Femur (tissue), 1 donor: Measurements from ENCODE around the gene ZNF503.

Experiments used
- DNase-seq: peaks from one replicate; pipeline ENCODE4 v3.0.0-alpha.2; 2017

Gene ZNF503

DNA sequence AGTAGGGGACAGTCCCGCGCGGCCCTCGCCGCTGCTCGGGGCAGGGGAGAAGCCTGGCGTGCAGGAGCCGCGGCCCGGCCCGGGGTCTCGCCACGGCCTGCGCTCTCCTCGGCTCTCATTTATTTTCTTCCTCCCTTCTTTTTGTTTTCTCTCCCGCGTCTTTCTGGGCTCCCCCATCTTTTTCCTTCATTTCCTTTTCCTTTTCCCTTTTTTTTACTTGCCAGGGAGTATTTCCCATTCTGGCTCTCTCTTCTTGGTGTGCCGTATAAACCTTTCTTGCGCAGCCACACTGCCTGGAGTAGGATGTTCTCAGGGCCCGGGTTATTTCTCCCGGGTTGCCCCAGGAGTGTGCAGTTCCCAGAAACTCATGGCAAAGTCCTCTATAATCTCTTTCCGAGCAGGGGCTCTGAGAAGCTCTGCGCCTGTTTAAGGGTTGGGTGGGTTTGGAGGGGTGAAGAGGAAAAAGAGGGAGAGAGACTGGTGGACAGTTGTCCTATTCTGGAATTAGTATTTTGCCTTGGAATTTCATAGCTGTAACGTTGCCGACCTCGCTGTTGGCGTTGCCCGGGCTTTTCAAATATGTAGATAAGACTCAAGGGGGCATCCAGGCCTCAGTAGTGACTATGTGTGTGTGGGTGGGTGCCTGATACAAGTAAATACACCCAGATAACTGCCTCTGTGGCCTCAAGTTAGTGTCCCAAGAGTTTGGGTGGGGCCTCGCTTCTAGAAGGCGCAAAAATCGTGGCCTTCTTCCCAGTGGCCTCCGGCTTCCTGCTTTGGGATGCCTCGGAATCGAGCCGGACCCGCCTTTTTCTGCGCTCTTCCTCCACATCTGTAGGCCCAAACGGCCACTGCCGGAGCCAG, 4.3 kb upstream of the ZNF503 start:
- DNase-seq = no peak

DNA sequence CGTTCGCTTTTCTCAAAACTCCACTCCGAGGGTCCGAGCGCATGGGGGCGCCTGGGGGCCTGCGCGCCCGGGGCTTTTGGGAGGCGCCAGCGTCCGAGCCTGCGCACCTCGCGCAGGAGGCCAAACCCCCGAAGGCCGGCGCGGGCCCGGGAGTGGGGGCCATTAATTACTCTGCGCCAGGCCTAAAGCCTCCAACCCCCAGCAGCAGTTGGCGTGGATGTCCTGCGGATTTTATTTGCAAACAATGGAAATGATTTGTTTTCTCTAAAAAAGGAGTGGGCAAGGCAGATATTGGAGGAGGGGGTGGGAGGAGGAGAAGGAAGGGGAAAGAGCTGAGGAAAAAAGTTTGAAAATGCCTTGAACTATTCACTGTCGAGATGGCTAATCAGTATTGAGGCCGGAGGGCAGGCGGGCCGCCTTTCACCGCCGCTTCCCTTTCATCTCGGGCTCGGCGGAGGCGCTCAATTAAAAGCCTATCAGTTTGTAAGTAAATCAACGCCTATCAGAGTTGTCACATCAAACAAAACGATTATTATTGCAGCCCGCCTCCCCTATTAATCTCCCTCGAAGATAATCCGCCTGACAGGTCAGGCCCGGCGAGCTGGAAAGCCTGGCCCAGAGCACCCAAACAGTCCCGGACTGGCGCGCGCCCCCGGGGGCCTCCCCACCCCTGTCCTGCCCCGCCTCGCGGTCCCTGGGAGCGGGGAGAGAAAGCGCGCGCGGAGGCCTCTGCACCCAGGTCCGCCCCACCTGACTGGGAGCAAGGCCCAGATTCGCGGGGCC, 3.4 kb upstream of the ZNF503 start:
- no peak for DNase-seq

GRCh38 chr10:75403939-75404814, 2.6 kb upstream of the ZNF503 start:
- DNase-seq = no peak

DNA sequence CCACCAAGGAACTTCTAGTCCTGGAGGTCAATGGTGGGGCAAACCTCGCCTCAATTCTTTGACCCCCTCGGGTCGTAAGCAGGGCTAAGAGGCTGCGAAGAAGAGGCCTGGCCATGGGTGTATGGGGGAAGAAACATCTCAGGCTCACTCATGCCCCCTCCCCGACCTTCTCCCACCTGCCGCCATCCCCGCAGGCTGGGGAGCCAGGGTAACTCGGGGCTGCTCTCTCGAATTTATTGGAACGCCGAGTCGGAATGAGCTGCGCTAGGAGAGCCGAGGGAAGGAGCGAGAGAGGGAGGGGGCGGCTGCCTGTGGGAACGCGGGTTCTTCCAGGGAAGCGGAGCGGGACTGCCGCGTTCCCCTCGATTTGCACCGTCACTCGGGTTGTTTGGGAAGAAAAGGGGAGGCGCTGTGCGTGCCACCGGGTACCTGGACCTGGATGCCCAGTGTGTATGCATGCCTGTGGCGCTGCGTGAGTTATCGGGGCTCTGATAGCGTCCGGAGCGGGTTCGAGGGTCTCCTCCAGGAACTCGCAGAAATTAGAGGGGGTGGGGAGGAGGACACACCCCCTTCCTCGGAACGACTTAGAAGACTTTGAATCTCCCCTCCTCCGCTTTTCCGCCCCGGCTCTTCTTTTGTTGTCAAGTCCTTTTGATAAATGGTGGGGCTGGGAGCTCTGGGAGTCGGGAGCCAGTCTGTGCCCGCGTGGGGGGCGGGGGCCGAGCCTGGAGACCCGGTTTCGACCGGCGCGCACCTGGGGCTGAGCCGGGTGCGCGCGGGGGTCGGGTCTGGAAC, 1.8 kb upstream of the ZNF503 start:
- DNase-seq = peak; percentile 59

DNA sequence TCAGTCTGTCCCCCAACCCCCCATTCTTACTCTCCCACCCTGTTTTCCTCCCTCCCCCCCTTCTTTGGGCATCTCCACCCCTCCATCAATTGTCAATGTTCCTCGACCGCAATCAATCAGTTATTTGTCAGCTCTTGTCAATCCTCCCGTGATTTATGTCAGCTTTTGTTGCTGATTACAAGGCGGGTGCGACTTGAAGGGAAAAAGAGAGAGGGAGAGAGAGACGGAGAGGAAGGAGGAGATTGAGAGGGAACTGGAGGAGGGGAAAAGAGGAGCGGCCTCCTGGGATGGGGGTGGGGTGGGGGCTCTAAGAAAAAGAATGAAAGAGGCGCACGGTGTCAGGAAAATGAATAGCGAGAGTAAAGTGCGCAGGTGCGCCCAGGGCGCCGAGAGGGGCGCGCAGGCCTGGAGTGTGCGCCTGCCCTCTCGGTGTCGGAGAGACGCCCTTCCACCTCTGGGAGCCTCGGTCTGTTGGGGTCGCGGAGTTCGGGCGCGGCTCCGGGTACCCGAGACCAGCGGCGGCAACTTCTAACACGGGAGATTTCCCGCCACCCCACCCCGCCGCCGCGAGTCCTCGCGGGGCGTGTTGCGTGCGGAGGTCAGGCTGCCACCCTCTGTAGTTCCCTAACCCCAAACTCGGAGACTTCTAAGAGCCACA, 1.1 kb upstream of the ZNF503 start:
- peak; percentile 57 for DNase-seq

GRCh38 chr10:75400771-75401568, 594 bp downstream of the ZNF503 start:
- DNase-seq = peak; percentile 76

DNA sequence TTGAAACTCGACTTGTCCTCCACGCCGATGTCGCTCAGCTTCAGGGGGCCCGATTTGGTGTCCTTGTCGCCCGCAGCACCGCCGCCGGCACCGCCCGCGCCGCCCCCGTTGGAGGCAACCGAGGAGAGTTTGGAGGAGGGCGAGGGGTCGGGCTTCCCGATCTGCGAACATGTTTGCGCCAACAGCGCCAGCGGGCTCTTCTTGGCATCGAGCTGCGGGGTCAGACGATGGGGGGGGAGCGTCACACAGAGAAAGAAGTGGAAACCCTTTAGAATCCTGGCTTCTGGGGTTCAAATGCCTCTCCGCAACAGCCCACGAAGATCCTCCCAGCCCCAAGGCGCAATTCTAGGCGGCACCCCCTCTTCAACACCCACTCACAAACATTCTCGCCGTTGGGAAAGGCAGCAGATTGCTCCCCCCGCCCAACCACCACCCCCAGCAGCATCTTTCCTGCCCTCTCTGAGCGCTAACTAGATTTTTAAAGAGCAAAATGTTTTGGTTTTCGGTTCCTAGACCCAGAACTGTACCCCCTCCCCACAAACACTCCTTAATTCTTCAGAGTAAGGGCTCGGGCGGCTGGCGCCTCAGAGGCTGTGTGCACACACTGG, 1.3 kb downstream of the ZNF503 start:
- DNase-seq = no peak

- DNase-seq = peak; percentile 89
These were observed 2.0 kb downstream of the ZNF503 start for GRCh38 chr10:75399461-75400162.

GRCh38 chr10:75398692-75399460, 2.7 kb downstream of the ZNF503 start:
- DNase-seq = peak; percentile 43

- DNase-seq = no peak
These were observed 3.3 kb downstream of the ZNF503 start for GRCh38 chr10:75398200-75398691.

DNA sequence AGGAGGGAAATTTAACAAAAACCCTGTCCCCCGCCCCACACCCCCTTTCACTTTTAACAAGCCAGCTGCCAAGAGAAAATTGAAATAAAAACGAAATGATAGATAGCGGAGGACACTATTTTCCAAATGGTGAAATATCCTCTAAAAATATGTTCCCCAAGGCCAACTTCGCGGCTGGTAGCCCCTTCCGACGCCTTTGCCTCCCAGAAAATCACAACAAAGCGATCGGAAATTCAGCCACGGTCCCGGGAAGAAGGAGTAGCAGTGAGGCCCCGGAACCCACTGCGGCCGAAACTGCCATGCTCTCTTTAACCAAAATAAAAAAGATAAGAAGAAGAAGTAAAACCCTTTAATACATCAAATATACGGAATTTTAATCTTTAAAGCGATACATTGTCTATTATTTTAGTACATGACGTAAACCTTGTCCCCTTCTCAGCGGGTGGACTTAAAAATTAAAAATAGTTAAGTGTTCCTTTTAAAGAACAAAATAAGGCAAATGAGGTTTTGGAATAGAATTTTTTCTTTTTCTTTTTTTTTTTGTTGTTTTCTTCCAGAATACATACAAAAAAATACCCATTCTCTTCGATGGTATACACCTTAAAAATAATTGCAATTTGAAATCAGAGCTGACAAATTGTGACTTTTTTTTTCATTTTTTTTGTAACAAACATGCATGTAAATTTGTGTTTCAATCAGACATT, 3.9 kb downstream of the ZNF503 start:
- DNase-seq = no peak

DNA sequence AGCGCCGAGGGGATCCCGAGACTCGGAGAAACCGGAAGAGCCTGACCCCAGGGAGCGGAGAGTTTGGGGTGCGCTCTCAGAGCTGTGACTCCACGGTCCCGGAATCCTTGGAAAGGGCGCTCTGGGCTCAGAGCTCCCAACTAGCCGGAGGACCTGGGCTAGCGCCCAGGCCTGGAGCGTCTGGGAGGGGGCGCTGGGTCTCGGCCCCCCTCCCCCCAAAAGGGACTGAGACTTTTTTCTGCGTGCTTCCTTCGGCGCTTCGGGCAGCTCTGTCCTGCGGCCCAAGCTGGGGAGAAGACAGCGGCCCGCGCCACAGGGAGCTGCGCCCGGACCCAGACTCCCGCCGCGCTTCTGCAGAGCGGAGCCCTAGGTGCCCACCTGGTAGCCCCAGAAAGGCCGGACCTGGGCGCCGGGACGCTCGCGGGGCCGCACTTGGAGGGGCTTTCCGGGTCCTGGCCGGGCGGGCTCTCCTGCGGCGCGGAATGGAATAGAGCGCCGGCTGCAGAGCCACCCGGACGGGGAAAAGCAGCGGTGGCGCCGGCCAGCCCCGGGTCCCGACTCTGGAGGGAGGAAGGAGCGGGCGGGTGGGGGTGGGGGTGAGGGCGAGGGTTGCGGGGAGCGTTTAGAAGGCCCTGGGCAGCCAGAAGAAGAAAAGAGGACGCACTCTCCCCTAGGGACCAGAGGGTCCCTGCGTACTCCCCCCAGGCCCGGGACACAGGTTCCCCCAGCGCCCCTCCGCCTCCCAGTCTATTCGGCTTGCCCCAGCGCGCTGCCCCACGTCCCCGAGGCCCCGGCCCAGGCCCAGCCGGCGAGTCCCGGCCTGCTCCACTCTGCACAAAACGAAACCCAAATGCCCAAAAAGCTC, 4.7 kb downstream of the ZNF503 start:
- DNase-seq = no peak

GRCh38 chr10:75395932-75396630, 5.5 kb downstream of the ZNF503 start:
- DNase-seq = peak; percentile 54

DNA sequence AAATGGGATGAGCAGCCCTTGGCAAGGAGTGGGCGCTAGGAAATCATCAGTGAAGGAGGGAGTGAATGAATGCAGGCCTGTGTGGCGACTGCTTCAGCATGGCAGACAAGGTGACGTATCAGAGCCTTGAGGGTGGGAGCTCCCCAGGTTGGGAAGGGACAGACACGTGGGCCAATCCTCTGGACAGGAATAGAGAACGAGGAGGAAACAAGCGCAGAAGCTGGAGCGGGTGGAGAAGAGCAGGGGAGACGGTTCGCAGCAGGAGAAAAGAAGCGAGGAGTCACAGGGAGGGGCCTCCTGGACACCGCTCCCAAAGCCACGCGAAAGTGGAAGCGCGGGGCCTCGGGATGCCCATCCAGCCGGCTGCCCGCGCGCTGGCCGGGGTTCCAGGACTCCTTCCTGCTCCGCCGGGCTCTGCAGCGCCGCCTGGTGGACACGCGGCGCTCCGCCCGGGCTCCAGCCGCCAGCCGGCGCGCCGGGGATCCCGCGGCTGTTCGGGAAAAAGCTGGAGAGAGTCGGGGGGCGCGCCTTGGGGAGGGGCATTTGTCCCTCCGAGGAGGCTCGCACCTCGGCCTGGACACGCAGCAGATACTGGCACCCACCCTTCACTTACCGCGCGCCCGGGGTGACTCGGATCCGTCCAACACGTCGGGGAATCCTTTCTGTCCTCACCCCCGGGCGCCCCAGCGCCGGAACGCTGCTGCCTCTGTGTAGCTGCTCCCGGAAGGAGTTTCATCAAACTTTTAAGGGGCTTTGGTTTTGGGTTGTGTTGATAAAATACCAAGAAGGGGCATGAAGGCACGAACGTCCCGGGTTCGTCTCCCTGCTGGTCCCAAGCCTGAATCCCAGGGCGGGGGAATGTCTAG, 6.3 kb downstream of the ZNF503 start:
- DNase-seq = peak; percentile 72

DNA sequence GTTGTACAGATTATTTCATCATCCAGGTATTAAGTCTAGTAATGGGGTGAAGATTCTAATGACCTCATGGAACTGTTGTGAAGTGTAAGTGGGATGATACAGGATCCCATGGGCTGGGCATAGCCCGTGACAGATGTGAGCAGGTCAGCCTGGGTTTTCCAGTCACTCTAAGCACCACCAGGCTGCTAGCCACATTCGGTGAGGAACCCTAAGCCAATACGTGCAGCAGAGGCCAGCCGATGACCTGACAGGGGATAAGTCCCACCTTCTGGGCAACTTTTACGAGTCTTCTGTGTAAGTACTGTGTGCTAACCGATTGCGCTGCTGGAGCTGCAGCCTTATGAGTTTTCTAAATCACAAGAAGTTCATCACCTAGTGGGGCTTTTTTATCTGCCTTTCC, 7.3 kb downstream of the ZNF503 start:
- DNase-seq = no peak
